Panc1 (cell line): Measurements from ENCODE around the gene C2orf81.

ENCODE experiments used
- POLR2AphosphoS5 ChIP-seq: IDR thresholded peaks from 2 replicates; pipeline ENCODE4 v1.6.1; 2012; ENCODE audit warnings: mild to moderate bottlenecking, low read depth, low read length, moderate library complexity
- SIN3A ChIP-seq: IDR thresholded peaks from 2 replicates; pipeline ENCODE4 v1.6.1; 2012; ENCODE audit warnings: low read depth, mild to moderate bottlenecking, low read length, moderate library complexity, borderline replicate concordance; ENCODE audit not compliant: insufficient read depth
- TCF7L2 ChIP-seq: IDR thresholded peaks from 2 replicates; pipeline ENCODE4 v1.6.1; 2011; ENCODE audit warnings: mild to moderate bottlenecking, low read depth, low read length, inconsistent platforms
- TF ChIP-seq, protein P1 (sequence below): fragments of 450-650 bp; IDR thresholded peaks from 2 replicates; pipeline ENCODE4 v1.5.1; 2017; ENCODE audit warnings: mild to moderate bottlenecking
- TF ChIP-seq, protein P2 (sequence below), 2 experiments: IDR thresholded peaks; 2 replicates each; pipeline ENCODE4 v1.6.1; 2011 to 2012; ENCODE audit warnings: low read depth in 2 of 2, control low read depth in 1 of 2, low read length in 1 of 2, mild to moderate bottlenecking in 1 of 2, moderate library complexity in 1 of 2; ENCODE audit not compliant: insufficient read depth in 1 of 2

DNA sequence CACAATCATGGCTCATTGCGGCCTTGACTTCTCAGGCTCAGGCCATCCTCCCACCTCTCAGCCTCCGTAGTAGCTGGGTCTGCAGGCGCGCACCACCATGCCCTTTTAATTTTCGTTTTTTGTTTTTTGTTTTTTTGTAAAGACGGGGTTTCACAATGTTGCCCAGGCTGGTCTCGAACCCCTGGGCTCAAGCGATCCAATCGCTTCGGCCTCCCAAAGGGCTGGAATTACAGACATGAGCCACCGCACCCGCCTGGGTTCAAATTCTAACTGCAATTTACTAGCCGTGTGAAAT is 29.0 kb downstream of the C2orf81 start:
- TF ChIP-seq POLR2AphosphoS5 (no peak), TCF7L2 (no peak), SIN3A (no peak)
- TF ChIP-seq, protein P1, sequence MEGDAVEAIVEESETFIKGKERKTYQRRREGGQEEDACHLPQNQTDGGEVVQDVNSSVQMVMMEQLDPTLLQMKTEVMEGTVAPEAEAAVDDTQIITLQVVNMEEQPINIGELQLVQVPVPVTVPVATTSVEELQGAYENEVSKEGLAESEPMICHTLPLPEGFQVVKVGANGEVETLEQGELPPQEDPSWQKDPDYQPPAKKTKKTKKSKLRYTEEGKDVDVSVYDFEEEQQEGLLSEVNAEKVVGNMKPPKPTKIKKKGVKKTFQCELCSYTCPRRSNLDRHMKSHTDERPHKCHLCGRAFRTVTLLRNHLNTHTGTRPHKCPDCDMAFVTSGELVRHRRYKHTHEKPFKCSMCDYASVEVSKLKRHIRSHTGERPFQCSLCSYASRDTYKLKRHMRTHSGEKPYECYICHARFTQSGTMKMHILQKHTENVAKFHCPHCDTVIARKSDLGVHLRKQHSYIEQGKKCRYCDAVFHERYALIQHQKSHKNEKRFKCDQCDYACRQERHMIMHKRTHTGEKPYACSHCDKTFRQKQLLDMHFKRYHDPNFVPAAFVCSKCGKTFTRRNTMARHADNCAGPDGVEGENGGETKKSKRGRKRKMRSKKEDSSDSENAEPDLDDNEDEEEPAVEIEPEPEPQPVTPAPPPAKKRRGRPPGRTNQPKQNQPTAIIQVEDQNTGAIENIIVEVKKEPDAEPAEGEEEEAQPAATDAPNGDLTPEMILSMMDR, result no peak
- TF ChIP-seq, protein P2, sequence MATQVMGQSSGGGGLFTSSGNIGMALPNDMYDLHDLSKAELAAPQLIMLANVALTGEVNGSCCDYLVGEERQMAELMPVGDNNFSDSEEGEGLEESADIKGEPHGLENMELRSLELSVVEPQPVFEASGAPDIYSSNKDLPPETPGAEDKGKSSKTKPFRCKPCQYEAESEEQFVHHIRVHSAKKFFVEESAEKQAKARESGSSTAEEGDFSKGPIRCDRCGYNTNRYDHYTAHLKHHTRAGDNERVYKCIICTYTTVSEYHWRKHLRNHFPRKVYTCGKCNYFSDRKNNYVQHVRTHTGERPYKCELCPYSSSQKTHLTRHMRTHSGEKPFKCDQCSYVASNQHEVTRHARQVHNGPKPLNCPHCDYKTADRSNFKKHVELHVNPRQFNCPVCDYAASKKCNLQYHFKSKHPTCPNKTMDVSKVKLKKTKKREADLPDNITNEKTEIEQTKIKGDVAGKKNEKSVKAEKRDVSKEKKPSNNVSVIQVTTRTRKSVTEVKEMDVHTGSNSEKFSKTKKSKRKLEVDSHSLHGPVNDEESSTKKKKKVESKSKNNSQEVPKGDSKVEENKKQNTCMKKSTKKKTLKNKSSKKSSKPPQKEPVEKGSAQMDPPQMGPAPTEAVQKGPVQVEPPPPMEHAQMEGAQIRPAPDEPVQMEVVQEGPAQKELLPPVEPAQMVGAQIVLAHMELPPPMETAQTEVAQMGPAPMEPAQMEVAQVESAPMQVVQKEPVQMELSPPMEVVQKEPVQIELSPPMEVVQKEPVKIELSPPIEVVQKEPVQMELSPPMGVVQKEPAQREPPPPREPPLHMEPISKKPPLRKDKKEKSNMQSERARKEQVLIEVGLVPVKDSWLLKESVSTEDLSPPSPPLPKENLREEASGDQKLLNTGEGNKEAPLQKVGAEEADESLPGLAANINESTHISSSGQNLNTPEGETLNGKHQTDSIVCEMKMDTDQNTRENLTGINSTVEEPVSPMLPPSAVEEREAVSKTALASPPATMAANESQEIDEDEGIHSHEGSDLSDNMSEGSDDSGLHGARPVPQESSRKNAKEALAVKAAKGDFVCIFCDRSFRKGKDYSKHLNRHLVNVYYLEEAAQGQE (IDR thresholded peaks at IDR 0.05; ENCODE audit: insufficient read depth in 1 of 2, low read depth in 2 of 2, low read length in 1 of 2), result no peak
